ENCODE data around the gene TCAIM. TPM values are rescaled to one million over a fixed set of nuclear protein-coding genes. Genes with fewer than 3 reads are reported as not detected.

The TCAIM gene
- polyA plus RNA-seq, 1 of the 3 experiments (the other 2 are of a cell fraction), result 8.4 TPM

- TF ChIP-seq, protein P1, sequence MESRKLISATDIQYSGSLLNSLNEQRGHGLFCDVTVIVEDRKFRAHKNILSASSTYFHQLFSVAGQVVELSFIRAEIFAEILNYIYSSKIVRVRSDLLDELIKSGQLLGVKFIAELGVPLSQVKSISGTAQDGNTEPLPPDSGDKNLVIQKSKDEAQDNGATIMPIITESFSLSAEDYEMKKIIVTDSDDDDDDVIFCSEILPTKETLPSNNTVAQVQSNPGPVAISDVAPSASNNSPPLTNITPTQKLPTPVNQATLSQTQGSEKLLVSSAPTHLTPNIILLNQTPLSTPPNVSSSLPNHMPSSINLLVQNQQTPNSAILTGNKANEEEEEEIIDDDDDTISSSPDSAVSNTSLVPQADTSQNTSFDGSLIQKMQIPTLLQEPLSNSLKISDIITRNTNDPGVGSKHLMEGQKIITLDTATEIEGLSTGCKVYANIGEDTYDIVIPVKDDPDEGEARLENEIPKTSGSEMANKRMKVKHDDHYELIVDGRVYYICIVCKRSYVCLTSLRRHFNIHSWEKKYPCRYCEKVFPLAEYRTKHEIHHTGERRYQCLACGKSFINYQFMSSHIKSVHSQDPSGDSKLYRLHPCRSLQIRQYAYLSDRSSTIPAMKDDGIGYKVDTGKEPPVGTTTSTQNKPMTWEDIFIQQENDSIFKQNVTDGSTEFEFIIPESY (IDR thresholded peaks at IDR 0.05; ENCODE audit: borderline replicate concordance, low read depth), result no peak
Observed at GRCh38 chr3:44363591-44363990, 25.0 kb downstream of the TCAIM start (continued).

DNA sequence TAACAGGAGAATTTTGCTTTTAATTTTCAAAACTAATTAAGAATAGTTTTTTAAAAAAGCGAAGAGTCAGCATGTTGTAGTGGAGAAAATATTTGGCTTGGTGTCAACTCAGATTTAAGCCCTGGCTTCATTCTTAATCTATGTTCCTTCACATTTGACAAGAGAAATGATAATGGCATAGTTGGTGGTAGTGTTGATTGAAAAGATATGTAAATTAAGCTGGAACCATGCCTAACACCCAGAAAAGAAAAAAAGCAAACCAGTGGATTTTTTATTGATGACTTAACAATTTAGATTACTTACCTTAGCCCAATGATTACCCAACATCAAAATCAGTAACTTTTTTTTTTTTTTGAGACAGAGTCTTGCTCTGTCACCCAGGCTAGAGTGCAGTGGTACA, 27.4 kb downstream of the TCAIM start:
- H3K4me1 ChIP-seq (ENCODE audit: control insufficient read depth in 1 of 2, insufficient read depth in 2 of 2, low read depth in 1 of 2, low read length in 1 of 2), result no peaks in the 10 kb centered on the region
- ChIA-PET POLR2A (no interaction called here), CTCF (no interaction called here)
- no peak overlapping the region for H3K27ac ChIP-seq (ENCODE audit: low read depth in 2 of 2, low read length in 1 of 2)
- 88% methylated on average over 1 of the region's 1 CpG for WGBS (ENCODE audit: low lambda C conversion rate)
- no peaks in the 10 kb centered on the region for H3K79me2 ChIP-seq (ENCODE audit: insufficient read depth)
- H3F3A ChIP-seq (replicated peaks; ENCODE audit: insufficient read depth), result no peaks in the 10 kb centered on the region
- no peaks in the 10 kb centered on the region for H3K27me3 ChIP-seq (ENCODE audit: insufficient read depth)
- H3K9me2 ChIP-seq, result no peaks in the 10 kb centered on the region
- no peak overlapping the region for H3K4me2 ChIP-seq
- peaks cover 15 to 37% of the 10 kb centered on the region in 2 experiments for H3K36me3 ChIP-seq (replicated peaks in 1 of 2; ENCODE audit: control insufficient read depth in 1 of 2, insufficient read depth in 2 of 2, low read length in 1 of 2)
- H2AFZ ChIP-seq (ENCODE audit: low read depth), result no peak overlapping the region
- no peaks in the 10 kb centered on the region for H3K9me3 ChIP-seq
- no peak overlapping the region for H3K4me3 ChIP-seq (ENCODE audit: low read depth in 2 of 2, low read length in 1 of 2)
- H3K9ac ChIP-seq, result no peak overlapping the region
- no peak for DNase-seq
- TF ChIP-seq JUND (IDR thresholded peaks at IDR 0.05), result no peak
- no peak for TF ChIP-seq TEAD4 (IDR thresholded peaks at IDR 0.05; ENCODE audit: borderline replicate concordance, insufficient read depth)
- TF ChIP-seq MEF2A (IDR thresholded peaks at IDR 0.05; ENCODE audit: borderline replicate concordance, low read depth), result no peak
- H4K20me1 ChIP-seq (ENCODE audit: insufficient read depth), result no peaks in the 10 kb centered on the region

DNA sequence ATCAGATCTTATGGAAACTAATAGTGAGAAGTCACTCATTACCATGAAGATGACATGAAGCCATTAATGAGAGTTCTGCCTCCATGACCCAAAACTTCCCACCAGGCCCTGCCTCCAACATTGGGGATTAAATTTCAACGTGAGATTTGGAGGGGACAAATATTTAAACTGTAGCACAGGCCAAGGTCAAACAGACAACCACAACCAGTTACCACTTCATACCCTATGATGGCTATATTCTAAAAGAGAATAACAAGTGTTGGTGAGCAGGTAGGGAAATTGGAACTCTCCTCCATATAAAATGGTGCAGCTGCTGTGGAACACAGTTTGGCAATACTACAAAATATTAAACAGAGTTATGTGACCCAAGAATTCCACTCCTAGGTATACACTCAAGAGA, 36.9 kb downstream of the TCAIM start:
- CTCF ChIA-PET, result interaction anchor here (0.6 to 1.6 kb wide), 3 partner anchors 15 to 32 kb away, joined by 3 to 4 read pairs (median 3); no protein-coding TSS in a partner anchor
- no peak overlapping the region for H2AFZ ChIP-seq (ENCODE audit: low read depth)

More for the DNA sequence above, 36.9 kb downstream of the TCAIM start:
- H3F3A ChIP-seq (replicated peaks; ENCODE audit: insufficient read depth), result no peaks in the 10 kb centered on the region
- no peak overlapping the region for H3K27ac ChIP-seq (ENCODE audit: low read depth in 2 of 2, low read length in 1 of 2)
- no peak overlapping the region for H3K4me3 ChIP-seq (ENCODE audit: low read depth in 2 of 2, low read length in 1 of 2)
- H3K4me1 ChIP-seq (ENCODE audit: control insufficient read depth in 1 of 2, insufficient read depth in 2 of 2, low read depth in 1 of 2, low read length in 1 of 2), result no peaks in the 10 kb centered on the region
- H3K9me2 ChIP-seq, result no peaks in the 10 kb centered on the region
- DNase-seq, result no peak
- H3K79me2 ChIP-seq (ENCODE audit: insufficient read depth), result no peaks in the 10 kb centered on the region
- 94% methylated on average over 1 of the region's 1 CpG for WGBS (ENCODE audit: low lambda C conversion rate)
- H3K9ac ChIP-seq, result no peak overlapping the region
- H3K36me3 ChIP-seq (replicated peaks in 1 of 2; ENCODE audit: control insufficient read depth in 1 of 2, insufficient read depth in 2 of 2, low read length in 1 of 2), result peaks cover 0 to 10% of the 10 kb centered on the region in 2 experiments
- TF ChIP-seq CTCF (IDR thresholded peaks at IDR 0.05) (no peak), TAF1 (IDR thresholded peaks at IDR 0.05; ENCODE audit: borderline replicate concordance, low read depth, low read length) (no peak), GABPA (IDR thresholded peaks at IDR 0.05; ENCODE audit: low read depth) (no peak), GATA2 (CRISPR knock-in tag; IDR thresholded peaks at IDR 0.05) (no peak), FOSL2 (IDR thresholded peaks at IDR 0.05; ENCODE audit: borderline replicate concordance, low read depth) (no peak), TEAD4 (IDR thresholded peaks at IDR 0.05; ENCODE audit: borderline replicate concordance, insufficient read depth) (no peak), MAX (IDR thresholded peaks at IDR 0.05; ENCODE audit: low read depth) (no peak), TCF12 (IDR thresholded peaks at IDR 0.05) (no peak), NRF1 (IDR thresholded peaks at IDR 0.05; ENCODE audit: low read depth, low read length) (no peak), SIN3A (IDR thresholded peaks at IDR 0.05; ENCODE audit: borderline replicate concordance, low read depth, low read length) (no peak), YY1 (IDR thresholded peaks at IDR 0.05; ENCODE audit: low read depth) (no peak), RXRA (IDR thresholded peaks at IDR 0.05; ENCODE audit: borderline replicate concordance, low read depth) (no peak)
- TF ChIP-seq, protein P2, sequence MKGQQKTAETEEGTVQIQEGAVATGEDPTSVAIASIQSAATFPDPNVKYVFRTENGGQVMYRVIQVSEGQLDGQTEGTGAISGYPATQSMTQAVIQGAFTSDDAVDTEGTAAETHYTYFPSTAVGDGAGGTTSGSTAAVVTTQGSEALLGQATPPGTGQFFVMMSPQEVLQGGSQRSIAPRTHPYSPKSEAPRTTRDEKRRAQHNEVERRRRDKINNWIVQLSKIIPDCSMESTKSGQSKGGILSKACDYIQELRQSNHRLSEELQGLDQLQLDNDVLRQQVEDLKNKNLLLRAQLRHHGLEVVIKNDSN (IDR thresholded peaks at IDR 0.05; ENCODE audit: borderline replicate concordance, low read depth), result no peak
- TF ChIP-seq, protein P3, sequence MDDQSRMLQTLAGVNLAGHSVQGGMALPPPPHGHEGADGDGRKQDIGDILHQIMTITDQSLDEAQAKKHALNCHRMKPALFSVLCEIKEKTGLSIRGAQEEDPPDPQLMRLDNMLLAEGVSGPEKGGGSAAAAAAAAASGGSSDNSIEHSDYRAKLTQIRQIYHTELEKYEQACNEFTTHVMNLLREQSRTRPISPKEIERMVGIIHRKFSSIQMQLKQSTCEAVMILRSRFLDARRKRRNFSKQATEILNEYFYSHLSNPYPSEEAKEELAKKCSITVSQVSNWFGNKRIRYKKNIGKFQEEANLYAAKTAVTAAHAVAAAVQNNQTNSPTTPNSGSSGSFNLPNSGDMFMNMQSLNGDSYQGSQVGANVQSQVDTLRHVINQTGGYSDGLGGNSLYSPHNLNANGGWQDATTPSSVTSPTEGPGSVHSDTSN (IDR thresholded peaks at IDR 0.05), result no peak
- H3K9me3 ChIP-seq, result 0 out of 2 replicates have a peak, but pooled peaks cover 3% of the 10 kb centered on the region
- no peaks in the 10 kb centered on the region for H4K20me1 ChIP-seq (ENCODE audit: insufficient read depth)
- H3K27me3 ChIP-seq (ENCODE audit: insufficient read depth), result no peaks in the 10 kb centered on the region
- POLR2A ChIA-PET, result no interaction called here
- H3K4me2 ChIP-seq, result no peak overlapping the region

Data from SK-N-SH (cell line).